Duodenal mucosa (tissue), 2 donors: ENCODE data around the gene LRCH1.
A peak's percentile ranks its signal among the peaks of the same experiment; 100 is the strongest.

Experiments
- H3K27ac ChIP-seq: one replicate; pipeline ENCODE4 v1.7.0; 2013; ENCODE audit warnings: low read depth, low read length
- H3K27me3 ChIP-seq, 2 donors: one replicate each; pipeline ENCODE4 v1.7.0; 2013; ENCODE audit warnings: low read length in 2 of 2, control low read depth in 1 of 2; ENCODE audit not compliant: insufficient read depth in 2 of 2, control insufficient read depth in 1 of 2
- H3K36me3 ChIP-seq, 2 donors: one replicate each; pipeline ENCODE4 v1.7.0; 2013; ENCODE audit warnings: low read length in 2 of 2, control low read depth in 1 of 2; ENCODE audit not compliant: insufficient read depth in 2 of 2, control insufficient read depth in 1 of 2
- H3K4me1 ChIP-seq, 2 donors: one replicate each; pipeline ENCODE4 v1.7.0; 2013; ENCODE audit warnings: low read length in 2 of 2, control low read depth in 1 of 2; ENCODE audit not compliant: insufficient read depth in 2 of 2, control insufficient read depth in 1 of 2
- H3K4me3 ChIP-seq, 2 donors: one replicate each; pipeline ENCODE4 v1.7.0; 2013; ENCODE audit warnings: low read length in 2 of 2, low read depth in 1 of 2
- H3K9ac ChIP-seq, 2 donors: one replicate each; pipeline ENCODE4 v1.7.0; 2013; ENCODE audit warnings: low read length in 2 of 2, low read depth in 1 of 2
- H3K9me3 ChIP-seq, 2 donors: one replicate each; pipeline ENCODE4 v1.7.0; 2013; ENCODE audit warnings: low read length in 2 of 2, control low read depth in 1 of 2; ENCODE audit not compliant: control insufficient read depth in 1 of 2

Gene LRCH1

DNA sequence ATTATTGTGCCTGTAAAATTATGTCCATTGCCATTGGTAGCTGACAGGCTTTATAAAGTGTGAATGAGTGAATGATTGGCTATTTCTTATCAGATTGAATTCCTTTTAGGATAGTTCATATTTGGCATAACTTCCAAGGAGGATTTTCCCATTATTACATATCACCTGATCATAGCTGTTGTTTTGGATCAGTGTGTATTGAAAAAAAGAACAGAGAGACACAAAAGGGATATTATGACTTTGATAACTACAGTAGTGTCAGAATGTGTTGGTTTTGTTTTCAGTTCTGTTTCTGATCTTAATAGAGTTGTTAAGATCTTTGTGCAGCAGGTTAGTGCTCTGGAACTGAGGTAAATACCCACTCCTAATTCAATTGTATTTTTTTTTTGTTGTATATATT lies 103.8 kb downstream of the LRCH1 start:
- H3K27ac ChIP-seq, result no peak overlapping the region

DNA sequence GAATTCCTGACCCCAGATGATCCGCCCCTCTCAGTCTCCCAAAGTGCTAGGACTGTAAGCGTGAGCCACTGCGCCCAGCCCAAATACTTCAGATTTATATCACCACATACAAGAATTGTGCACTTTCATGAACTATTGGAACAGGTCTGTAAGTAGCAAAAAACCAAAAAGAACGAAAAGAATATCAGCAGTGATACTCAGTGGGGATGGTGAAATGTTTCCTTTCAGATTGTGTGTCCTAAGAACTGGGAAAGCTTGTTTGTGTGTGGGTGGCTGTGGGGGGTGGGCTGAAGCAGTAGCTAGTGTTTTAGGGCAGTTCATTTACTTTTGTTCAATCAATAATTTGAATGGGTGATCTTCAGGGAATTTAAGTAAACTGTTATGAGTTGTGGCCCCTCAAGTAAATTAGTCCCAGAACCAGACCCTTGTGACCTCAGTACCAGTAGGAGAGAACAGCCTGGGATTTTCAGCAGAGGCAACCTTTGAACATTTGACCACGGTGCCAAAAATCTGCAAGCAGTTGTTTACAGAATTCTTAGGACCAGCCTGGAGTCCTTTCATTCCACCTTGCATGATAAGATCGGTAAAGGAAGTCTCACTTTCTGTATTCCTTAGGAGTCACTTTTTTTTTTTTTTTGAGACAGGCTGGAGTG lies 106.6 kb downstream of the LRCH1 start:
- H3K27ac ChIP-seq, result no peak overlapping the region
- no peak overlapping the region for H3K9ac ChIP-seq

More for the DNA sequence above, 103.8 kb downstream of the LRCH1 start:
- no peaks in the 10 kb centered on the region for H3K36me3 ChIP-seq
- no peaks in the 10 kb centered on the region for H3K27me3 ChIP-seq
- no peak overlapping the region for H3K9ac ChIP-seq
- H3K9me3 ChIP-seq, result no peaks in the 10 kb centered on the region
- peaks cover 26 to 44% of the 10 kb centered on the region in 2 donors for H3K4me1 ChIP-seq
- H3K4me3 ChIP-seq, result no peak overlapping the region

GRCh38 chr13:46660416-46660815 lies 107.4 kb downstream of the LRCH1 start:
- Histone ChIP-seq H3K36me3 (no peaks in the 10 kb centered on the region), H3K4me3 (peak overlapping the region; percentile 30 to 59), H3K4me1 (peaks cover 35 to 59% of the 10 kb centered on the region in 2 donors), H3K27ac (no peak overlapping the region), H3K27me3 (no peaks in the 10 kb centered on the region), H3K9ac (peak overlapping the region; percentile 28 to 51), H3K9me3 (no peaks in the 10 kb centered on the region)

More for the DNA sequence above, 106.6 kb downstream of the LRCH1 start:
- peaks cover 39 to 64% of the 10 kb centered on the region in 2 donors for H3K4me1 ChIP-seq
- H3K27me3 ChIP-seq, result no peaks in the 10 kb centered on the region
- no peaks in the 10 kb centered on the region for H3K9me3 ChIP-seq
- no peaks in the 10 kb centered on the region for H3K36me3 ChIP-seq
- H3K4me3 ChIP-seq, result no peak overlapping the region

DNA sequence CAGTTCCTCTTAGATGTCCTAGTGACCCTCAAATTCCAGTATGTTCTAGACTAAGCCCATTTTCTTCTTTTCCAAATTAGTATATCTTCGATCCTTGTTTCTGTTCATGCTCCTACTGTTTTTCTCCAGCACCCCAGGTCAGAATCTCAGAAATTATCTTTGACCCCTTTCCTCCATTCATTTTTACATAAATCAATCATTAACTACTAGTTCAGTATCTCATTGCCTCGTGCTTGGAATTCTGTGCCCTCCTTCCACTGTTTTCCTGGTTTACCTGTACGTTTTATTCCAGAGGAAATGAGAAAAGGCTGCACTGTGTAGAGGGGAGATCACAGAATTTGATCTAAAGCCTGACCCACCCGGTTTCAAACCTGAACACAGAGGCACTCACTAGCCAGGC lies 107.9 kb downstream of the LRCH1 start:
- H3K27ac ChIP-seq, result no peak overlapping the region
- H3K27me3 ChIP-seq, result no peaks in the 10 kb centered on the region
- H3K36me3 ChIP-seq, result no peaks in the 10 kb centered on the region
- no peaks in the 10 kb centered on the region for H3K9me3 ChIP-seq
- peak overlapping the region; percentile 28 to 51 for H3K9ac ChIP-seq
- H3K4me3 ChIP-seq, result peak overlapping the region; percentile 30 to 59
- peaks cover 35 to 59% of the 10 kb centered on the region in 2 donors for H3K4me1 ChIP-seq

- H3K4me1 ChIP-seq, result peaks cover 45 to 64% of the 10 kb centered on the region in 2 donors
- no peak overlapping the region for H3K27ac ChIP-seq
- H3K9ac ChIP-seq, result no peak overlapping the region
These were observed 109.7 kb downstream of the LRCH1 start for GRCh38 chr13:46662690-46663089.

DNA sequence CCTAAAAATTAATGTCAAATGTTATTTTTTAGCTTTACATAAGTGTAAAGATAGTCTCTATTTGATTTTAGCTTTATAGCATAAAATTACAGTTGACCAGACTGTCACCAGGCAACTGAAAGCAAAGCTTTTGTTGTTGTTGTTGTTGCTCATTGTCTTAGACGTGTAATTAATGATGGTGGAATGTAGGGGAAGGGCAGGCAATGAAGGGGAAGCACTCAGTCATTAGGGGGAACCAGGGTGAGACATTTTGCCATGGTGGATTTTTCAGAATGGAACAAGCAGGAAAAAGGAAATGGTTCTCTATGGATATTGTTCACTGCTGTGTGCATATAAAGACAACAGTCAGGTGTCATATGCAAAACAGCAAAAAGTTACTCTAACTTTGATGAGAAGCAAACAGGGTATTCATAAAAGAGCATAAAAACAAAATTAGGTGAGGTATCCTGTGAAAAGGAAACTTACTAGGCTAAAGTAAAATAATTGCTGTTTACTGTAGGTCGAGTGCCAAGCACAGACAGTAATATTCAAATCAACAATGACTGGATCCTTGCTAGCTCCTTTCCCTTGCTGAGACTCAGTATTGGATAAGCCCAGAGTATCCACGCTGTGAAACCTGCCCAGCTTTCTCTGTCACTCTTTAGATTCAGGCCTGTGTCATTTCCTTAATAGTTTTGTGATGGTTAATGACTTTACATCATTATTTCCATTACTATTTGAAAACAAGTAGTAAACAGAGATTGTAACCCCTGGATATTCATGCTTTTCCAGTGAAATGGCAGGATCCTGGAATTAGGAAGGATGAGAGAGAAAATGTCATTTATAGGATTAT lies 110.5 kb downstream of the LRCH1 start:
- H3K9me3 ChIP-seq, result no peaks in the 10 kb centered on the region
- H3K27me3 ChIP-seq, result no peaks in the 10 kb centered on the region
- no peak overlapping the region for H3K27ac ChIP-seq
- peaks cover 45 to 68% of the 10 kb centered on the region in 2 donors for H3K4me1 ChIP-seq
- no peak overlapping the region for H3K9ac ChIP-seq
- no peaks in the 10 kb centered on the region for H3K36me3 ChIP-seq
- H3K4me3 ChIP-seq, result no peak overlapping the region

More at GRCh38 chr13:46662690-46663089, 109.7 kb downstream of the LRCH1 start:
- Histone ChIP-seq H3K9me3 (no peaks in the 10 kb centered on the region), H3K4me3 (no peak overlapping the region), H3K27me3 (no peaks in the 10 kb centered on the region), H3K36me3 (no peaks in the 10 kb centered on the region)

DNA sequence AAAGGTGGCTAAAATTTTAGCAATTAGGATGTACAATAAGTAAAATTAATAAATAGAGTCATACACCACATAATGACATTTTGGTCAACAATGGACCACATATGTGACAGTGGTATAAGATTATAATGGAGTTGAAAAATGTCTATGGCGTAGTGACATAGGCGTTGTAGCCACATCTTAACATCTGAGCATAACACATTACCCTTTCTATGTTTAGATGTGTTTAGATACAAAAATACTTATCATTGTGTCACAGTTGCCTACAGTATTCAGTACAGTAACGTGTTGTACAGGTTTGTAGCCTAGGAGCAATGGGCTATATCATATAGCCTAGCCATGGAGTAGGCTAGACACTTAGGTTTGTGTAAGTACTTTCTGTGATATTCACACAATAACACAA lies 111.2 kb downstream of the LRCH1 start:
- peak overlapping the region in 1 of 2 donors; percentile 3 for H3K9ac ChIP-seq
- H3K27ac ChIP-seq, result no peak overlapping the region
- no peaks in the 10 kb centered on the region for H3K36me3 ChIP-seq
- no peaks in the 10 kb centered on the region for H3K27me3 ChIP-seq
- H3K4me3 ChIP-seq, result no peak overlapping the region
- H3K4me1 ChIP-seq, result peaks cover 45 to 67% of the 10 kb centered on the region in 2 donors
- H3K9me3 ChIP-seq, result no peaks in the 10 kb centered on the region

GRCh38 chr13:46665248-46665632 lies 112.3 kb downstream of the LRCH1 start:
- Histone ChIP-seq H3K4me3 (no peak overlapping the region), H3K27me3 (no peaks in the 10 kb centered on the region), H3K27ac (no peak overlapping the region), H3K4me1 (peaks cover 39 to 60% of the 10 kb centered on the region in 2 donors), H3K9ac (peak overlapping the region; percentile 3 to 14), H3K9me3 (no peaks in the 10 kb centered on the region), H3K36me3 (peaks cover 0 to 2% of the 10 kb centered on the region in 2 donors)

- Histone ChIP-seq H3K9ac (peak overlapping the region; percentile 3 to 14), H3K4me3 (no peak overlapping the region), H3K36me3 (peaks cover 2 to 4% of the 10 kb centered on the region in 2 donors), H3K27me3 (no peaks in the 10 kb centered on the region), H3K9me3 (no peaks in the 10 kb centered on the region), H3K27ac (no peak overlapping the region), H3K4me1 (peaks cover 34 to 54% of the 10 kb centered on the region in 2 donors)
These were observed 112.9 kb downstream of the LRCH1 start for GRCh38 chr13:46665633-46666482.
